Liver (tissue), 9 donors: ENCODE measurements around the gene ABLIM2. TPM values are rescaled to one million over a fixed set of nuclear protein-coding genes. Genes with fewer than 3 reads are reported as not detected.

Source experiments
- DNase-seq: peaks from one replicate; pipeline ENCODE4 v3.0.0-alpha.2; 2017; ENCODE audit warnings: low spot score
- H3K27ac ChIP-seq, 2 donors: one replicate each; pipeline ENCODE4 v1.7.0; 2013; ENCODE audit warnings: inconsistent platforms in 2 of 2, low read length in 2 of 2, control low read depth in 1 of 2, low read depth in 1 of 2, mild to moderate bottlenecking in 1 of 2
- H3K27me3 ChIP-seq, 4 donors: one replicate each; pipeline versions ENCODE4 v1.6.1 to v1.7.0; 2013; ENCODE audit warnings: low read length in 3 of 4, inconsistent platforms in 1 of 4, mild to moderate bottlenecking in 1 of 4, moderate library complexity in 1 of 4; ENCODE audit not compliant: control insufficient read depth in 4 of 4, insufficient read depth in 4 of 4
- H3K36me3 ChIP-seq, 4 donors: one replicate each; pipeline versions ENCODE4 v1.6.1 to v1.7.0; 2013; ENCODE audit warnings: low read length in 3 of 4, mild to moderate bottlenecking in 3 of 4, low read depth in 1 of 4, moderate library complexity in 1 of 4; ENCODE audit not compliant: control insufficient read depth in 4 of 4, insufficient read depth in 3 of 4
- H3K4me1 ChIP-seq, 4 donors: one replicate each; pipeline versions ENCODE4 v1.6.1 to v1.7.0; 2013; ENCODE audit warnings: low read length in 3 of 4, mild to moderate bottlenecking in 3 of 4, moderate library complexity in 1 of 4; ENCODE audit not compliant: control insufficient read depth in 4 of 4, insufficient read depth in 4 of 4
- H3K4me3 ChIP-seq, 3 donors: one replicate each; pipeline versions ENCODE4 v1.6.1 to v1.7.0; 2013; ENCODE audit warnings: low read length in 3 of 3, control low read depth in 1 of 3, low read depth in 1 of 3, mild to moderate bottlenecking in 1 of 3
- H3K9ac ChIP-seq, 2 donors: one replicate each; pipeline ENCODE4 v1.7.0; 2013; ENCODE audit warnings: low read length in 2 of 2, mild to moderate bottlenecking in 2 of 2, moderate library complexity in 2 of 2, control low read depth in 1 of 2, low read depth in 1 of 2
- H3K9me3 ChIP-seq, 4 donors: one replicate each; pipeline versions ENCODE4 v1.6.1 to v1.7.0; 2013; ENCODE audit warnings: low read length in 3 of 4; ENCODE audit not compliant: control insufficient read depth in 4 of 4
- EGR1 ChIP-seq, 2 donors: IDR thresholded peaks; 2 replicates each; pipeline ENCODE4 v1.6.1; 2016 to 2018; ENCODE audit warnings: antibody characterized with exemption in 2 of 2, low read depth in 2 of 2
- FOXA1 ChIP-seq: IDR thresholded peaks from 2 replicates; pipeline ENCODE4 v1.6.1; 2016; ENCODE audit warnings: antibody characterized with exemption
- FOXA2 ChIP-seq: IDR thresholded peaks from 2 replicates; pipeline ENCODE4 v1.6.1; 2016; ENCODE audit warnings: antibody characterized with exemption
- GABPA ChIP-seq, 2 donors: IDR thresholded peaks in 1 of 2; conservative IDR thresholded peaks in 1 of 2; 2 replicates each; pipeline ENCODE4 v1.6.1; 2016; ENCODE audit warnings: antibody characterized with exemption in 2 of 2, mild to moderate bottlenecking in 1 of 2, moderate library complexity in 1 of 2
- HNF4A ChIP-seq, 2 donors: conservative IDR thresholded peaks; 2 replicates each; pipeline ENCODE4 v1.6.1; 2016; ENCODE audit warnings: antibody characterized with exemption in 2 of 2, mild to moderate bottlenecking in 2 of 2
- HNF4G ChIP-seq: IDR thresholded peaks from 2 replicates; pipeline ENCODE4 v1.6.1; 2016; ENCODE audit warnings: antibody characterized with exemption
- JUND ChIP-seq, 2 donors: IDR thresholded peaks; 2 replicates each; pipeline ENCODE4 v1.6.1; 2016; ENCODE audit warnings: antibody characterized with exemption in 2 of 2
- NR2F2 ChIP-seq: IDR thresholded peaks from 2 replicates; pipeline ENCODE4 v1.6.1; 2016; ENCODE audit warnings: antibody characterized with exemption
- RAD21 ChIP-seq, 2 donors: IDR thresholded peaks; 2 replicates each; pipeline ENCODE4 v1.6.1; 2016; ENCODE audit warnings: antibody characterized with exemption in 2 of 2, mild to moderate bottlenecking in 2 of 2
- REST ChIP-seq: IDR thresholded peaks from 2 replicates; pipeline ENCODE4 v1.6.1; 2016; ENCODE audit warnings: antibody characterized with exemption, mild to moderate bottlenecking
- RXRA ChIP-seq, 2 donors: IDR thresholded peaks; 2 replicates each; pipeline ENCODE4 v1.6.1; 2017 to 2018; ENCODE audit warnings: antibody characterized with exemption in 2 of 2, mild to moderate bottlenecking in 1 of 2
- SP1 ChIP-seq: IDR thresholded peaks from 2 replicates; pipeline ENCODE4 v1.6.1; 2018; ENCODE audit warnings: antibody characterized with exemption, mild to moderate bottlenecking
- TAF1 ChIP-seq: conservative IDR thresholded peaks from 2 replicates; pipeline ENCODE4 v1.6.1; 2016; ENCODE audit warnings: antibody characterized with exemption, mild to moderate bottlenecking
- YY1 ChIP-seq: IDR thresholded peaks from 2 replicates; pipeline ENCODE4 v1.6.1; 2016; ENCODE audit warnings: antibody characterized with exemption, mild to moderate bottlenecking
- ZBTB33 ChIP-seq: IDR thresholded peaks from 2 replicates; pipeline ENCODE4 v1.6.1; 2016; ENCODE audit warnings: antibody characterized with exemption
- WGBS: extraction: QIAGEN DNeasy Blood & Tissue Kit; methylation state at CpG from one replicate; pipeline ENCODE4 v1.1.7; 2013; 5-methylcytosine and 5-hydroxymethylcytosine counted together
- polyA plus RNA-seq, 2 donors: library from polyadenylated mRNA; stranded (reverse) in 1 of 2; unstranded in 1 of 2; fragments of 200-250 nt in 1 of 2; fragments of >200 nt in 1 of 2; fragmentation: Nextera tagmentation in 1 of 2; extraction: Ambion mirVana in 1 of 2; gene quantifications; one replicate each; pipeline versions ENCODE4 v1.2.1 to v1.2.3, GENCODE V29; 2013 to 2015
- total RNA-seq, 2 donors: library from RNA; depleted of rRNA; stranded (reverse); fragments of >200 nt; gene quantifications; one replicate each; pipeline ENCODE4 v1.2.3, GENCODE V29; 2014
- TF ChIP-seq, protein P1 (sequence below): fragments of 150-350 bp; IDR thresholded peaks from 2 replicates; pipeline ENCODE4 v1.5.1; 2017; ENCODE audit warnings: improper control_type of control experiment, low read depth, low read length; ENCODE audit not compliant: missing input control
- TF ChIP-seq, protein P2 (sequence below): IDR thresholded peaks from 2 replicates; pipeline ENCODE4 v1.6.1; 2016; ENCODE audit warnings: antibody characterized with exemption
- TF ChIP-seq, protein P3 (sequence below): IDR thresholded peaks from 2 replicates; pipeline ENCODE4 v1.6.1; 2016; ENCODE audit warnings: antibody characterized with exemption
- donor health status: healthy.
- donor health status: healthy.
- donor health status: healthy.
- donor health status: healthy.
- donor health status: healthy.

Gene ABLIM2
- total and polyA plus RNA-seq, 4 donors: 0.75 to 2.5 (median 0.93) TPM

DNA sequence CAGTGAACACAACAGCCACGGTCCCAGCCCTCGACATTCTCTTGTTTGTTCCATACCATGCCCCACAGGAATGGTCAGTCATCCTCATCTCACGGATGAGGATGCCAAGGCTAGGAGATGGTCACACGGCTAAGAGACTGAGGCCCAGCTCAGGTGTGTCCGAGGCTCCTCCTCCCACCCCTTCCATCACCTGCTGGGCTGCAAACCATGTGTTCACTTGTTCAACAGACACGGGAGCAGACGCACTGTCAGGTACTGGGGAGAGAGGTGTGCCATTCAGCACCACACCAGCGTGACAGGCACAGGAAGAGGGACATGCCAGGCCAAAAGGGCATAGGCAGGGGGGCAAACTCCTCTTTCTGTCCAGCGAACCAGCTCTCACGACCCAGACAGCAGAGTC is 45.9 kb downstream of the ABLIM2 start:
- Histone ChIP-seq H3K36me3 (no peaks in the 10 kb centered on the region), H3K27ac (peak overlapping the region in 1 of 2 donors; percentile 70), H3K9me3 (no peaks in the 10 kb centered on the region), H3K4me1 (peaks cover 5 to 17% (median 8%) of the 10 kb centered on the region in 4 donors), H3K9ac (no peak overlapping the region), H3K27me3 (no peaks in the 10 kb centered on the region), H3K4me3 (no peak overlapping the region)
- DNase-seq: no peak
- 84% methylated on average over 10 of the region's 10 CpGs for WGBS
- TF ChIP-seq HNF4A (conservative IDR thresholded peaks at IDR 0.05) (no peak), RXRA (IDR thresholded peaks at IDR 0.05) (no peak), FOXA2 (no peak), YY1 (no peak), FOXA1 (no peak), TAF1 (no peak), NR2F2 (no peak), GABPA (IDR thresholded peaks at IDR 0.05 in 1 of 2, conservative IDR thresholded peaks at IDR 0.05 in 1 of 2) (no peak), JUND (IDR thresholded peaks at IDR 0.05) (no peak), SP1 (no peak), HNF4G (no peak)
- TF ChIP-seq, protein P1, sequence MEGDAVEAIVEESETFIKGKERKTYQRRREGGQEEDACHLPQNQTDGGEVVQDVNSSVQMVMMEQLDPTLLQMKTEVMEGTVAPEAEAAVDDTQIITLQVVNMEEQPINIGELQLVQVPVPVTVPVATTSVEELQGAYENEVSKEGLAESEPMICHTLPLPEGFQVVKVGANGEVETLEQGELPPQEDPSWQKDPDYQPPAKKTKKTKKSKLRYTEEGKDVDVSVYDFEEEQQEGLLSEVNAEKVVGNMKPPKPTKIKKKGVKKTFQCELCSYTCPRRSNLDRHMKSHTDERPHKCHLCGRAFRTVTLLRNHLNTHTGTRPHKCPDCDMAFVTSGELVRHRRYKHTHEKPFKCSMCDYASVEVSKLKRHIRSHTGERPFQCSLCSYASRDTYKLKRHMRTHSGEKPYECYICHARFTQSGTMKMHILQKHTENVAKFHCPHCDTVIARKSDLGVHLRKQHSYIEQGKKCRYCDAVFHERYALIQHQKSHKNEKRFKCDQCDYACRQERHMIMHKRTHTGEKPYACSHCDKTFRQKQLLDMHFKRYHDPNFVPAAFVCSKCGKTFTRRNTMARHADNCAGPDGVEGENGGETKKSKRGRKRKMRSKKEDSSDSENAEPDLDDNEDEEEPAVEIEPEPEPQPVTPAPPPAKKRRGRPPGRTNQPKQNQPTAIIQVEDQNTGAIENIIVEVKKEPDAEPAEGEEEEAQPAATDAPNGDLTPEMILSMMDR: no peak
- TF ChIP-seq, protein P2, sequence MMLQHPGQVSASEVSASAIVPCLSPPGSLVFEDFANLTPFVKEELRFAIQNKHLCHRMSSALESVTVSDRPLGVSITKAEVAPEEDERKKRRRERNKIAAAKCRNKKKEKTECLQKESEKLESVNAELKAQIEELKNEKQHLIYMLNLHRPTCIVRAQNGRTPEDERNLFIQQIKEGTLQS: no peak
- TF ChIP-seq, protein P3, sequence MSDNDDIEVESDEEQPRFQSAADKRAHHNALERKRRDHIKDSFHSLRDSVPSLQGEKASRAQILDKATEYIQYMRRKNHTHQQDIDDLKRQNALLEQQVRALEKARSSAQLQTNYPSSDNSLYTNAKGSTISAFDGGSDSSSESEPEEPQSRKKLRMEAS: no peak

- WGBS: 85% methylated on average over 9 of the region's 9 CpGs
- no peak for TF ChIP-seq RXRA (IDR thresholded peaks at IDR 0.05)
- TF ChIP-seq FOXA2: no peak
- TF ChIP-seq FOXA1: no peak
- no peak for TF ChIP-seq HNF4G
- no peak for TF ChIP-seq GABPA (IDR thresholded peaks at IDR 0.05 in 1 of 2, conservative IDR thresholded peaks at IDR 0.05 in 1 of 2)
- TF ChIP-seq, protein P3: no peak
- TF ChIP-seq ZBTB33: no peak
- TF ChIP-seq EGR1 (IDR thresholded peaks at IDR 0.05; ENCODE audit: low read depth in 2 of 2): no peak
- no peak for TF ChIP-seq RAD21 (IDR thresholded peaks at IDR 0.05)
- TF ChIP-seq NR2F2: no peak
- no peak for TF ChIP-seq JUND (IDR thresholded peaks at IDR 0.05)
- TF ChIP-seq YY1: no peak
- TF ChIP-seq TAF1: no peak
- no peak for TF ChIP-seq REST
- TF ChIP-seq, protein P2: no peak
- TF ChIP-seq, protein P1: no peak
- Histone ChIP-seq H3K9ac (no peak overlapping the region), H3K4me1 (peaks cover 5 to 17% (median 8%) of the 10 kb centered on the region in 4 donors), H3K9me3 (no peaks in the 10 kb centered on the region), H3K4me3 (no peak overlapping the region), H3K27me3 (no peaks in the 10 kb centered on the region), H3K27ac (no peak overlapping the region), H3K36me3 (no peaks in the 10 kb centered on the region)
- no peak for DNase-seq
Observed at GRCh38 chr4:8112036-8112576, 46.5 kb downstream of the ABLIM2 start.
